Esophagus muscularis mucosa (tissue), 4 donors: ENCODE data around the gene TSPAN17.

Experiments used
- CTCF ChIP-seq, 3 experiments: fragments of 200-600 bp in 2 of 3; fragments of 450-650 bp in 1 of 3; sonication (generic) in 2 of 3; IDR thresholded peaks; one replicate each; pipeline ENCODE4 v1.5.1; 2017 to 2019; ENCODE audit warnings: antibody characterized with exemption in 3 of 3, mild to moderate bottlenecking in 2 of 3, moderate library complexity in 1 of 3
- EP300 ChIP-seq: sonication (generic); formaldehyde crosslinking; IDR thresholded peaks from one replicate; pipeline ENCODE4 v1.6.1; 2017; ENCODE audit warnings: antibody characterized with exemption
- POLR2A ChIP-seq: fragments of 450-650 bp; IDR thresholded peaks from one replicate; pipeline ENCODE4 v1.6.1; 2017; ENCODE audit warnings: antibody characterized with exemption, moderate library complexity, mild to moderate bottlenecking, low read depth

- TF ChIP-seq CTCF (IDR thresholded peaks at IDR 0.05): no peak
- TF ChIP-seq POLR2A: no peak
- TF ChIP-seq EP300: no peak
Observed at GRCh38 chr5:176662371-176663333, 15.4 kb downstream of the TSPAN17 start.
